KOPT-K1 (cell line): Measurements from ENCODE around the gene ATP5PO.

Experiments
- H3K27ac ChIP-seq: fragments of 200-600 bp; sonication (generic); 2 replicates; pipeline ENCODE4 v1.5.1; 2016; ENCODE audit warnings: antibody characterized with exemption, mild to moderate bottlenecking, low read depth, low read length; ENCODE audit not compliant: poor library complexity, severe bottlenecking
- H3K36me3 ChIP-seq: fragments of 200-600 bp; sonication (generic); 2 replicates; pipeline ENCODE4 v1.5.1; 2017; ENCODE audit warnings: antibody characterized with exemption, mild to moderate bottlenecking, low read length, moderate library complexity; ENCODE audit not compliant: insufficient read depth
- H3K9me3 ChIP-seq: fragments of 200-600 bp; sonication (generic); 2 replicates; pipeline ENCODE4 v1.5.1; 2017; ENCODE audit warnings: antibody characterized with exemption, low read length, mild to moderate bottlenecking; ENCODE audit not compliant: insufficient read depth, poor library complexity, severe bottlenecking

Gene ATP5PO

GRCh38 chr21:33857846-33858666, 57.5 kb downstream of the ATP5PO start:
- Histone ChIP-seq H3K9me3 (no peaks in the 10 kb centered on the region), H3K27ac (no peak overlapping the region), H3K36me3 (no peaks in the 10 kb centered on the region)

- H3K9me3 ChIP-seq, result no peaks in the 10 kb centered on the region
- no peaks in the 10 kb centered on the region for H3K36me3 ChIP-seq
Measured at GRCh38 chr21:33856893-33857527, 58.6 kb downstream of the ATP5PO start.

GRCh38 chr21:33855190-33855589, 60.4 kb downstream of the ATP5PO start:
- Histone ChIP-seq H3K36me3 (no peaks in the 10 kb centered on the region), H3K9me3 (no peaks in the 10 kb centered on the region), H3K27ac (no peak overlapping the region)

More at GRCh38 chr21:33856893-33857527, 58.6 kb downstream of the ATP5PO start:
- H3K27ac ChIP-seq, result no peak overlapping the region

GRCh38 chr21:33854604-33855003, 61.0 kb downstream of the ATP5PO start:
- H3K27ac ChIP-seq, result no peak overlapping the region
- H3K36me3 ChIP-seq, result no peaks in the 10 kb centered on the region
- no peaks in the 10 kb centered on the region for H3K9me3 ChIP-seq
